HG03175 (cell line): ENCODE measurements around the gene CCNI.
A peak's percentile ranks its signal among the peaks of the same experiment; 100 is the strongest.
"Not testable (repeated sequence)": the region's sequence is repeated elsewhere in the genome, so short reads cannot be mapped to it uniquely, and the experiment has no call there.

Experiments used
- ATAC-seq: cut with Tn5 transposase; IDR thresholded peaks from one replicate; pipeline ENCODE4 v1.9.1; 2021; ENCODE audit warnings: mild to moderate bottlenecking, moderate library complexity; ENCODE audit not compliant: unreplicated experiment

CCNI gene

DNA sequence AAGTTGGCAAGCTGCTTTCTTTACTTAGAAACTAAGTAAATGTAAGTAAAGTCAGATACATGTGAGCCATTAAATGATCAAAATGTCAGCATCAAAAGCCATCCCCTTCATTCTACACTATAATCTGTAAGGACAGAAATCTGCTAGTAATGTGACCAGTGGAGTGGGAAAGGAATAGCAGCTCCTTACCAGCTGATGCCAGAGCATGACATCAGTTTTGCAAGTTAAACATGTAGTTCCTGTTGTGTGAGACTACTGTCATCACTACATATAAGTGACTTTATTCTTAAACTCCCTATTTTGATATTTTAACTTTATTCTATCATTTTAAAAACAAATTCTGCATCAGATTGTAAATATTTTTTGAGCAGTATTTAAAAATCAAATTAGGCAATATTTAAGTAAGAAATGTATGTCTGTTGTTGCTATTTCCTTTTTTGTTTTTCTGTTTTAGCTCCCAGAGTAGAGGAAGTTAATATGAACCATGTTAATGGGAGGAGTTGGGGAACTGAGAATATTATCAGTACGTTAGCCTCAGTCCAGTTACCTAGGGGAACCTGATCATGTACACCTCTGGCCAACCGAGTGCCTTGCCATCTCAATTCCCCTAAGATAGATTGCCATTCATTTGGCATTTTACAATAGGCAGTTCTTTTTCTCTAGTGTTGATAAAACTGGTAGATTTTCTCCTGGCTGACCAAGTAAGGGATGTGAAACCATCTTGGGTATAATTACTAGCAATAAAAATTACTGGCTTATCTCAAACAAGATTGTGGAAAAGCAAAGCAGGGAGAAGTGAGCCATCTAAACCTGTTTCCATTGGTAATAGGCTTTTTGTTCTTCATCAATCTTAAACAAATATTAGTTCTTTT lies 34.7 kb downstream of the CCNI start:
- peak; percentile 55 for ATAC-seq

DNA sequence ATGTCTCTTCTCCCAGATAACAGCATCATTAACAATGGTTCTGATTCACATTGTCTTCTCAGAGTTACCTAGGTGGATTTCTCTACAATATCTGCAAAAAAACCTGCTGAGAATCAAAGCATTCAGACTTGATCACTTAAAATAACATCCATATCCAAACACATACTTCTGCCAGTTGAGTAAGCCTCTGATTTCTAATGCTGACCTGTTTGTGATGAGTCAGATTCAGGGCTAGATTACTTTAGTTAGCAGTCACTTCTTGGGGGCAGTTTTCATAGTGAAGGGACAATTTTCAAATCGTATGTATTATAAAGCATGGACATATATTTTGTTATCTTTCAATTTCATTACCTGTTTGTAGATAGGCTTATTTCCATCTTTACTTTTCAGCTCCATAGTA lies 35.5 kb downstream of the CCNI start:
- no peak for ATAC-seq

DNA sequence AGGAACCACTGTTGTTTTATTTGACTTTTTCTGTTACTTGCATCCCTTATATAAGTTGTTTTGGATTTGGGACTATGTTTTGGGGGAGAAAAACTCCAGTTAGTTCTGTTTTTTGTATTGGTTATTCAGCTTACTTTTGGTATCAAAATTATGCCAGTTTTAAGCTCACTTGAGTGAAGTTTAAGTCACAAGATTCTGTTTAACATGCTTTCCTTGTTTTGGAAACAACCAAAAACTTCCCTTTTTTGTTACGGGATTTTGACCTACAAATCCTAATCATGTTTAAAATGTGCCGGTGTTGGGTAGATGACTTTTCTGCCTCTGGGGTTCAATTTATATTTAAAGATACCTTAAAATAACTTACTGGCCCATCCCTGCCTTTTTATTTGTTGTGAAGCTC lies 36.0 kb downstream of the CCNI start:
- no peak for ATAC-seq

DNA sequence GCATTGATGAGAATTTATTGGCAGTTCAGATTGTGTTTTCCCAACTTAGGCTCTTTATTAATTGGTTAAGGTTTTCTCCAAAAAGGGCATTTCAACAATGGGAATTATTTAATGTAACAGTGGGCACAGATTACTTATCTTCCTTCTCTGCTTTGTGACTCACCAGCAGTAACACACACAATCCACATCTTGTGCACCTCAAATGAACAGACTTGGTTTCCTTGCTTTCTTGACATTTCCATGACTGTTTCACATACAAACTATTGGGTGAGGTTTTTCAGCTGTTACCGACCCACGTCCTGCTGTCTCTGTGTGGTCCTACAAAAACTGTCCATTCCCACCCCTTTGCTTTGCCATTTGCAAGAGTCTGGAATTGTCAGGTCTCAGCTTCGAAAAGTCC lies 38.1 kb downstream of the CCNI start:
- no peak for ATAC-seq

DNA sequence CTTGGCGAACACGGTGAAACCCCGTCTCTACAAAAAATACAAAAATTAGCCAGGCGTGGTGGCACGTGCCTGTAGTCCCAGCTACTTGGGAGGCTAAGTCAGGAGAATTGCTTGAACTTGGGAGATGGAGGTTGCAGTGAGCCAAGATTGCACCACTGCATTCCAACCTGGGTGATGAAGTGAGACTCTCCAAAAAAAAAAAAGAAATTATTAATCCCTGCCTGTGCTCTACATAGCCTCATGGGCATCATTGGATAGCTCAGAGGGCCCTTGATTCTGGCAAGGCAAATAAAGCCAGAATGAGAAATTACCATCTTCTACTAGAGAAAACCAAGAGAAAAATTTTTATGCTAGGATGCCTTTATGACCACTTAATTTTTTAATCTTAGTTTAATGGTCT lies 38.6 kb downstream of the CCNI start:
- ATAC-seq: not testable (repeated sequence)

DNA sequence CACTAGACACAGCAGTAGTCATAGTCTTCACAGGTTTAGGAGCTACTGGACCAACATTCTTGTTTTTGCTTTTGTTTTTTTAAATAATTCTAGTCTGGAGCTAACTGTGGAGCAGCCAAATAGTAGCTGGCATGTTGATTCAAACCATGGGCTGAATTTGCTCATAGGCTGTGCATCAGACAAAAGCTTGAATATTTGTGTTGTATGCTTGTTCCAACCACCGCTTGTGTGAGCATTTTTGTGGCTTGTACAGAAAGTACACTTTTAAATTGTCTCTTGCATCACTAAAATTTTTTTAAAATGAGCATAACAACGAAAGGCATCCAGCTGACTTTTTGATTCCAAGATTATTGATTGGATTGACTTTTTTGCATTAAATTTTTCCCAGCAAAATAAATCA lies 39.6 kb downstream of the CCNI start:
- no peak for ATAC-seq

DNA sequence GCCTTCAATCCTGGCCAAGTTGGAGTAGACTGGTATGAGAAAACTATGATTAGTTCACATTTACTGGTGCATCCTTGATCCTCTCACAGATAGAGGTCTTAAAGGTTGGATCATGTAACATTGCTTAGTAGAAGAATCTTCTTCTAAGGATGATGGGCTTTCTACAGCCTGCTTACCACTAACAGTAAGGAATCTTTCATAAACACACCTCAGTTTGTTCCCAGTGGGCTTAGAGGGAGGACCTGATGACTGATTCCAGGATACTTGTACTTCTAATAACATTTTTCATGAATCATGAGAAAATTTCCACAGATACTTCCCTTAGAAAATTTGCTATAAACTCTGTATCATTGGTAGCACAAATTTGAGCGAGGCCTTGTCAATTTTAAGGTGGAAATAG lies 40.6 kb downstream of the CCNI start:
- no peak for ATAC-seq

GRCh38 chr4:77031544-77031943 lies 44.2 kb downstream of the CCNI start:
- no peak for ATAC-seq

DNA sequence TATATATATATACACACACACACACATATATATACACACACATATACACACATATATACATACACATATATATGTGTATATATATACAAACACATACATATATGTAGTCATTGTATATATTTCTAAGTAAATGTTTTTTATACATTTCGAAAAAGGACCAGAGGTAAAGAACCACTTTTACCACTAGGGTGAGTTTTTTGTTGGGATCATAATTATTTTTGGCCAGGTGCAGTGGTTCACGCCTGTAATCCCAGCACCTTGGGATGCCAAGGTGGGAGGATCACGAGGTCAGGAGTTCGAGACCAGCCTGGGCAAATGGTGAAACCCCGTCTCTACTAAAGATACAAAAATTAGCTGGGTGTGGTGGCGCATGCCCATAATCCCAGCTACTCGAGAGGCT lies 46.0 kb downstream of the CCNI start:
- ATAC-seq: not testable (repeated sequence)

DNA sequence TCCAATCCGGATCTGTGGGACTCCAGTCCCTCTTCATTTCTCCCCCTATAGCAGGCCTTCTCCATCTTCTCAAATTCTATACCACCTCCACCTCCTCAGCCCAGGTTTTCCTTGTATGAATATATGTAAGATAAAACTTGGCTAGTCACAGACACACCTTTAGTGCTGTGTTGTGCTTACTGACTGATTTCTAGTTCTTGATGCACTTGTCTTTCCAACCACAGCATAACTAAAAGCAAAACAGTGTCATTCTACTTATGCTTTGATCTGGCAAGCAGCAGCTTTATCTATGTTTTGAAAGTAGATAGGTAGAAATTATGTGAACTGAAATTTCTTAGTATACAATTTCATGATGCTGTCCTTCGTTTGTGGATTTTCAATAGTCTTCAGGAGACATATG lies 47.5 kb downstream of the CCNI start:
- ATAC-seq: no peak

DNA sequence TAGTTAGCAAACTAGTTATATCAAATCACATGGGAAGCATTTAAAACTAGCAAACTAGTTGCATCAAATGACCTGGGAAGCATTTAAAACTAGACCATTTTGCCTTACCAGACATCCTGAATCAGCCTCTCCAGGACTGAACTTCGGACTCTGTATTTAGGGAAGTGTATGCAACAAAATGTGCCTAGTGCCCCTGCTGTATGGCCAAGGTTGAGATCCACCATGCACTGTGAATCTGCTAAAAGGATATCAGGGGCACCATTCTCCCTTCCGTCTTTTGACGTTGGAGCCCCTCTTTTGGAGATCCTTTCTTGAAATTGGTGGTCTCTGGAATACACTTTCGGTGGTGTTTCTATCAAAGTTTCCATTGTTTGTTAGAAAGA lies 49.5 kb downstream of the CCNI start:
- ATAC-seq: no peak

DNA sequence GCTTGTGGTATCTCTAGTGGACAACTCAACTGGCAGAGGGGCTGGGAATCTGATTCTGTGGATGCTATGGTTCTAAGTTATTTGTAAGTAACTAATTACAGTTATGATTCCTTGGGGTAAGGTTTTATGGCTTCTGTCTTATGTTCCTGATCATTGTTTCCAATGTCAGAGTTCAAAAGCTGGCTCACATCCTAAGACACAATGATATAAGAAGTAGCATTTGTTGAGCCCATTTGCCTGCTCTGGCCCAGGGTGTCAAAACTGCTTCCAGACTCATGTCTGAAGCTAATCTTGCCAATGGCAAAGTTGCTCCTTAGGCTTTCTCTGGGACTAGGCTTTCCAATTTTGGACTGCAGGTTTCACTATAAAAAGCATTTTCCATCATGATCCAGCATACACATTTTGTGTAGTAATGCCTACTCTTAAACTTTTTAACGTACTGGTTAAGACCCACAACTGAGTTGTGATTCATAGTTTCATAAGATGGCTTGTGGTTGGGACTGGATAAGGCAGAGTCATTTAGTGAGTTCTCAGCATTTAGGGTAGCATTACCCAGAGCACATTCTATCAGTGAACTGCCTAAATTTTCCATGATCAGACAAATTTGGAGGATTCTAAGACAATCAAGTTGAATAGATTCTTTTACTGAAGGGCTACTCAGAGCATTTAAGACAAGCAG lies 50.0 kb downstream of the CCNI start:
- ATAC-seq: no peak

- ATAC-seq: no peak
Measured at GRCh38 chr4:77023920-77024319, 51.9 kb downstream of the CCNI start.

GRCh38 chr4:77022560-77023179 lies 53.1 kb downstream of the CCNI start:
- ATAC-seq: no peak

DNA sequence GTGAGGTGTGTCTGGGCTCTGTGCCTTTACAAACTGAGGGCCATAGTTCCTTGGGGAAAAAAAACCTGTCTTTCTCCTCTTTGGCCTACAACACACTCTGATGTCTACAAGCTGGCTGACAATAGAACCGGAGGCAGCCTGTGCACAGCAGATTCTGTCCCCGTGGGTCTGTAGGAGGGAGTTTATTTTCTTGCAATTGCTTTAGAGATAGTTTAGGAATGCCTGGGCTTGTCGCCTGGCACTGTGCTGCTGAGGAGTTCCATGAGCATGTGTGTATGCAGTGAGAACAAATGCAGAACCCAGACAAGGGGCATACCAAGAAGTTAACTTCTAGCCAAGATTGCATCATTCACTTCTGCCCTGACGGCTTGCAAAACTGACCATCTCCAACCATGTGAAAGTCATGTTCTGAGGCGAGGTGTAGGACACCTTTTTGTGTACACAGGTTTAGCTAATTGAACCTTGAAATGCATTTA lies 54.1 kb downstream of the CCNI start:
- ATAC-seq: no peak

DNA sequence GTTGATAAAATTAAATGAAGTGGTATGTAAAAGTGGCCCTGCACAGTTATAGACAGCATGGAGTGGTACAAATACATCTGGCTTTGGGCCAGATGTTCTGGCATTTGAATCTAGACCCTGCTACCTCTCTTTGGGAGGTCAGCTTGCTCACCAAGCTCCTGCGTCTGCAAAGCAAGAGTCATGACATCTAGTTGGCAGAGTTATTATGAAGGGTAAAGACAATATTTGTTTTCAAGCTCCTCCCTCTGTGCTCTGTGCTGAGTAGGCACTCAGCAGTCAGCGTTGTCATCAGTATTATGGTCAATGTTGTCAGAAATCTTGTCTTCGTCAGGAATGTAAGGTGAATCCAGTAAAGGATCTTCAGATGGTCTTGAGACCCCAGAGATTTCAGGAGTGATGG lies 55.8 kb downstream of the CCNI start:
- no peak for ATAC-seq

DNA sequence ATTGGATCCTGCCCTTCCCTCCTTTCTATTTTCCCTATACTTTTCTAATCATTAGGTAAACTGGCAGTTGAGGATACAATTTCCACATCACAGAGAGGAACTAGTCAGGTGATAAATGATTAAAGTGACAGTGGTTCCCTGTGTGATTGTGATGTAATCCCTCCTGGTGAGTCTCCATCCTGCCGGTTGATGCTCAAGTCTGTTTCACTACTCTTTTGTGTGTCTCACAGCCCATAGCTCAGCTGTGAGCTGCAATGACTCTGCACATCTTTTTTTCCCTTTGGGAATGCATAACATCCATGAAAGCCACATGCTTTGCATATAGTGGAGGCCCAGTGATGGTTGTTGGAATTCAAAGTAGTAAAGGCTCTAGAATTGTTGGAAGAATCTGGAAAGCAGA lies 60.4 kb downstream of the CCNI start:
- ATAC-seq: no peak

DNA sequence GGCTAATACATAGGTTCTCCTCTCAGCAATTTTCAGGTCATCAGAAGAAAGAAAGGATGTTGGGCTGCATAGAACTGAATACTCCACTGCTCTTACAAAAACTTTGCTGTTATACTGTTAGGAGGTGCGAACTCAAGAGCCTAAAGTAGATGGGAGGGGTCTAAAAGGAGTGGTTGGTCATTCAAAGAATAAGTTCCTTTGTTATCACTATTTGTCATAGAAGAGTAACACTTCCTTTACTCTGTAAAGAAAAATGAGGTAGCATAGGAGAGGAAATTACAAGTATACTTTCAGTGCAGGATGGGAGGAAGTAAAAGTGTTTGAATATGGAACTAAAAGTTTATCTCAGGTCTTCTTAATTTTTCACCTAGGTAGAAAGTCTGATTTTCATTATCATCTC lies 61.5 kb downstream of the CCNI start:
- ATAC-seq: no peak

- ATAC-seq: no peak
Measured at GRCh38 chr4:77012726-77013125, 63.1 kb downstream of the CCNI start.

DNA sequence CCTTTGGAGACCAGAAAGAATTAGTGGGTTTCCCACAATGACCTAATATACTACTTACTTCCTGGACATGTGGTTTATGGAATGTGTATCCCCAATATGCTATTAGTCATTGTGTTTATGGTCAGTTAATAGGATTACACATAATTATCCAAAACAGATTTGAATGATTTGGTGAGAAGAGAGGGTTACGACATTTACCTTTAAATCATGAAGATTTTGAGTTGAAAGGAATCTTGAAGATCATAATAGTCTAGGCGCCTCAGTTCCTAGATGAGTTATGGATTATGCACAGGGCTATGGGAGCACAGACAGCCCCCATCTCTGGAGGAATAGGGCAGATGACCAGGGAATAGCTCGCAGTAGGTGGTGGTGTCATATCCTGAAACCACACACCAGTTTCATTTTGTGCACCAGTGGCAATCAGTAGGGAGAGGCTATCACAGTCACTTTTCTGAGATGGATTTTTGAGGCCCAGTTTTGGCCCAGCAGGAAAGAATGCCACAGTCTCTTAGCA lies 64.9 kb downstream of the CCNI start:
- ATAC-seq: no peak

GRCh38 chr4:77009511-77010115 lies 66.2 kb downstream of the CCNI start:
- ATAC-seq: no peak
